ENCODE data around the gene PRUNE2. TPM values are rescaled to one million over a fixed set of nuclear protein-coding genes. Genes with fewer than 3 reads are reported as not detected.

Gene PRUNE2
- total and polyA plus RNA-seq, 7 experiments from 2014 or later, result 0.78 to 1.6 TPM; not detected in 5

DNA sequence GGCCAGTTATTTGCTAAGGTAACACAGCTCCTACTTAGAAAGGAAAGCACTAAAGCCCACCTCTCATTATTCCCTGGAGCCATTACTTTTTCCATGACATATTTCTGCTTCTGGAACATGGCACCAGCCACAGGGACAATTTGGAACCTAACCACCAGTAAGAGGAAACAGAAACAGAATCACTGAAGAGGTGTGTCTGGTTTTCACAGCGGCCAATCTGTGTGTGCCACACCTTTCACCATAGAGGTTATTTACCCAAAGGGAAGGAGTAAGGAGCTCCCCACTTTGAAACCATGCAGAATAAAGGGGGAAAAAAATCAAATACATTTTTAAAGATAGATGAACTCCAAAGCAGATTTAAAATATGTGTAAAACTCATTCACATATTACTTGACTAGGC, 21.1 kb downstream of the PRUNE2 start:
- intact Hi-C loops (cut with micrococcal nuclease), result no loop called here
- ATAC-seq (no peak), DNase-seq (no peak)
- Histone ChIP-seq H3K4me1 (ENCODE audit: control insufficient read depth in 2 of 2, insufficient read depth in 2 of 2, low read length in 2 of 2) (no peaks in the 10 kb centered on the region), H3K27ac (ENCODE audit: low read depth, low read length) (no peak overlapping the region), H3K36me3 (ENCODE audit: control insufficient read depth in 2 of 3, insufficient read depth in 3 of 3, low read length in 3 of 3) (no peaks in the 10 kb centered on the region), H3K27me3 (ENCODE audit: control insufficient read depth in 2 of 2, insufficient read depth in 2 of 2, low read length in 2 of 2) (no peaks in the 10 kb centered on the region), H3K9me3 (ENCODE audit: control insufficient read depth in 2 of 3, low read length in 3 of 3) (no peaks in the 10 kb centered on the region), H3K4me3 (ENCODE audit: low read length) (no peak overlapping the region)
- ChIA-PET POLR2A (no interaction called here), CTCF (no interaction called here)
- Mint-ChIP-seq H3K27me3 (peaks cover 0 to 9% (median 4%) of the 10 kb centered on the region in 5 donors), H3K36me3 (no peaks in the 10 kb centered on the region), H3K4me1 (no peaks in the 10 kb centered on the region), H3K4me3 (no peak overlapping the region), H3K9me3 (no peaks in the 10 kb centered on the region), H3K27ac (no peak overlapping the region)

DNA sequence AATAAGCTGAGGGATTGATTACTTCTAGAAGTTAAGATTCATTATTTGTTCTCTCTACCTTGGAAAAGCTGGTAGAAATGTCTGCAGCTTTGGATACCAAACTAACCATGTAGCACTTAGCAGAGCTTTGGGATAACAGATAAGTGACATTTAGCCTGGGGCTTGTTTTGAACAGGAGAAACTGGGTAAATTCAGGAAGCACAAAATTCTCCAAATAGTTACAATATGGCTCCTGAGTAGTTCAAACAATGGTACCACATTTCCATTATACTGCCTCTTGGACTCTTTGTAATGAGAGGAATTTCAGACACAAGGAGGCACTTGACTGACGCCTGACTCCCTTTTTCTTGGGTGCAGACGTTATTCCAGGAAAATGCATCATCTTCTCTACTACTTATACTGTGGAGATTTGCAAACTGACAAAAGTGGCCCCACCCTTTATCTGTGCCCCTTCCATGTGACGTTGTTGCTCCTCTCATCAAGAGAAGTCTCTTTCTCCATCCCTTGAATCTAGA, 22.5 kb downstream of the PRUNE2 start:
- no peaks in the 10 kb centered on the region for H3K9me3 ChIP-seq (ENCODE audit: control insufficient read depth in 2 of 3, low read length in 3 of 3)
- no peak overlapping the region for H3K4me3 ChIP-seq (ENCODE audit: low read length)
- H3K4me1 ChIP-seq (ENCODE audit: control insufficient read depth in 2 of 2, insufficient read depth in 2 of 2, low read length in 2 of 2), result no peaks in the 10 kb centered on the region
- Mint-ChIP-seq H3K27me3 (peaks cover 0 to 9% (median 4%) of the 10 kb centered on the region in 5 donors), H3K9me3 (peaks cover 0 to 1% (median 0%) of the 10 kb centered on the region in 11 donors), H3K36me3 (no peaks in the 10 kb centered on the region), H3K4me3 (no peak overlapping the region), H3K4me1 (no peaks in the 10 kb centered on the region), H3K27ac (no peak overlapping the region)
- H3K36me3 ChIP-seq (ENCODE audit: control insufficient read depth in 2 of 3, insufficient read depth in 3 of 3, low read length in 3 of 3), result no peaks in the 10 kb centered on the region
- H3K27me3 ChIP-seq (ENCODE audit: control insufficient read depth in 2 of 2, insufficient read depth in 2 of 2, low read length in 2 of 2), result no peaks in the 10 kb centered on the region
- DNase-seq, result no peak
- no peak for ATAC-seq
- no peak overlapping the region for H3K27ac ChIP-seq (ENCODE audit: low read depth, low read length)
- ChIA-PET CTCF (no interaction called here), POLR2A (no interaction called here)
- intact Hi-C loops (cut with micrococcal nuclease), result no loop called here

DNA sequence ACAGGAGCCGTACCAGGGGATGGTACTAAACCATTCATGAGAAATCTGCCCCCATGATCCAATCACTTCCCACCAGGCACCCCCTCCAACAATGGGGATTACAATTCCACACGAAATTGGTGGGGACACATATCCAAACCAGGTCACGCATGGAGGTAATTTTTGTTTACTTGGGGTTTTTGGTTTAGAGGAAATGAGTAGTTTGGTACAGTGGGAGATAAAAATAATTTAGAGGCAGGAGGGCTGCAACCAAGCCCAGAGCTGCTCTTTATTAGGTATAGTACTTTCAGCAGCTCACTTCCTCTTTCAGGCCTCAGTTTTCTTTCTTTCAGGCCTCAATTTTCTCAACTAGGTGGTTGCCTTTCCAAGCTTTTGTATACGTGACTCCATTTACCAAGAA, 23.2 kb downstream of the PRUNE2 start:
- ChIA-PET POLR2A (no interaction called here), CTCF (no interaction called here)
- Mint-ChIP-seq H3K9me3 (peaks cover 0 to 1% (median 0%) of the 10 kb centered on the region in 11 donors), H3K27me3 (peaks cover 0 to 9% (median 4%) of the 10 kb centered on the region in 5 donors), H3K27ac (no peak overlapping the region), H3K4me1 (no peaks in the 10 kb centered on the region), H3K4me3 (no peak overlapping the region), H3K36me3 (no peaks in the 10 kb centered on the region)
- intact Hi-C loops (cut with micrococcal nuclease), result no loop called here
- H3K36me3 ChIP-seq (ENCODE audit: control insufficient read depth in 2 of 3, insufficient read depth in 3 of 3, low read length in 3 of 3), result no peaks in the 10 kb centered on the region
- DNase-seq, result no peak
- H3K9me3 ChIP-seq (ENCODE audit: control insufficient read depth in 2 of 3, low read length in 3 of 3), result no peaks in the 10 kb centered on the region
- H3K27ac ChIP-seq (ENCODE audit: low read depth, low read length), result no peak overlapping the region
- no peak for ATAC-seq
- no peaks in the 10 kb centered on the region for H3K27me3 ChIP-seq (ENCODE audit: control insufficient read depth in 2 of 2, insufficient read depth in 2 of 2, low read length in 2 of 2)
- H3K4me3 ChIP-seq (ENCODE audit: low read length), result no peak overlapping the region
- H3K4me1 ChIP-seq (ENCODE audit: control insufficient read depth in 2 of 2, insufficient read depth in 2 of 2, low read length in 2 of 2), result no peaks in the 10 kb centered on the region

DNA sequence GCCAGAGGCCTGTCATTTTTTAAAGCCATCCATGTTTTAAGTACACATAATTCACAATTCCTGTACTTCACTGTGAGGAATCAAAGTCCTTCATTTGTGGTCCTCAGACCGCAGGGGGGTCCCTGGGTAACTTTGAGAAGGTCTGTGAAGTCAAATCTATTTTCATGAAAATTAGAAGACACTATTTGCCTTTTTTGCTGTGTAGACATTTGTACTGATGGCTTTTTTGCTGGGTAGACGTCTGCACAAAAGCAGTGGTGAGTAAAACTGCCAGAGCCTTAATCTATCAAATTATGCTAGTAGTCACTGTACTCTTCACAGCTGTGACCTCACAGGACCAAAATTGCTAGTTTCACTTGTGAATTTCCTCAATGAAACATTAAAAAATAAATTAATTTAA, 25.7 kb downstream of the PRUNE2 start:
- Mint-ChIP-seq H3K27ac (no peak overlapping the region), H3K4me3 (no peak overlapping the region), H3K4me1 (no peaks in the 10 kb centered on the region), H3K36me3 (no peaks in the 10 kb centered on the region), H3K27me3 (peaks cover 0 to 19% (median 3%) of the 10 kb centered on the region in 5 donors), H3K9me3 (peaks cover 0 to 1% (median 0%) of the 10 kb centered on the region in 11 donors)
- Histone ChIP-seq H3K4me1 (ENCODE audit: control insufficient read depth in 2 of 2, insufficient read depth in 2 of 2, low read length in 2 of 2) (no peaks in the 10 kb centered on the region), H3K4me3 (ENCODE audit: low read length) (no peak overlapping the region), H3K27ac (ENCODE audit: low read depth, low read length) (no peak overlapping the region), H3K9me3 (ENCODE audit: control insufficient read depth in 2 of 3, low read length in 3 of 3) (no peaks in the 10 kb centered on the region), H3K36me3 (ENCODE audit: control insufficient read depth in 2 of 3, insufficient read depth in 3 of 3, low read length in 3 of 3) (no peaks in the 10 kb centered on the region), H3K27me3 (ENCODE audit: control insufficient read depth in 2 of 2, insufficient read depth in 2 of 2, low read length in 2 of 2) (no peaks in the 10 kb centered on the region)
- DNase-seq (no peak), ATAC-seq (no peak)
- ChIA-PET POLR2A (no interaction called here), CTCF (no interaction called here)
- intact Hi-C loops (cut with micrococcal nuclease), result no loop called here

DNA sequence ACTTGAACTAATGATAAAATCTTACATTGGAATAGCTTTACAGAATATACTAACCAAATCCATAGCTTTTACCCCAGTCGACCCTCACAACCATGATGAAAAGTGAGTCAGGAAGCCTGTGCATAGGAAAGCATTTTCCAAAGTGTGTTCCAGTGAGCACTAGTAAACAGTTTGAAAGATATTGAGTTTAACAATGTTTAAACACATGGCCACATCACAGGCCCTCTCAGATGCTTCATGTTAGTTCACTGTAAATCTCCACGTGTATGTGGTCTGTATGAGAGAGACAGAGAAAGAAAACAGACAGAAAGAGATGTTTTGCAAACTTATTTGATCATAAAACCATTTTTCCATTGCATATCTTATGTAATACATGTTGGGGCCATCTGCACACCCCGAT, 27.0 kb downstream of the PRUNE2 start:
- H3K9me3 Mint-ChIP-seq, result peaks cover 0 to 3% (median 0%) of the 10 kb centered on the region in 11 donors
- no peak overlapping the region for H3K4me3 Mint-ChIP-seq
- H3K4me1 ChIP-seq (ENCODE audit: control insufficient read depth in 2 of 2, insufficient read depth in 2 of 2, low read length in 2 of 2), result no peaks in the 10 kb centered on the region
- peaks cover 0 to 17% (median 3%) of the 10 kb centered on the region in 5 donors for H3K27me3 Mint-ChIP-seq
- ChIA-PET CTCF (no interaction called here), POLR2A (no interaction called here)
- H3K4me3 ChIP-seq (ENCODE audit: low read length), result no peak overlapping the region
- no peak overlapping the region for H3K27ac Mint-ChIP-seq
- no peaks in the 10 kb centered on the region for H3K36me3 ChIP-seq (ENCODE audit: control insufficient read depth in 2 of 3, insufficient read depth in 3 of 3, low read length in 3 of 3)
- intact Hi-C loops (cut with micrococcal nuclease), result no loop called here
- H3K9me3 ChIP-seq (ENCODE audit: control insufficient read depth in 2 of 3, low read length in 3 of 3), result no peaks in the 10 kb centered on the region
- no peaks in the 10 kb centered on the region for H3K27me3 ChIP-seq (ENCODE audit: control insufficient read depth in 2 of 2, insufficient read depth in 2 of 2, low read length in 2 of 2)
- no peak overlapping the region for H3K27ac ChIP-seq (ENCODE audit: low read depth, low read length)
- no peak for DNase-seq
- no peak for ATAC-seq
- no peaks in the 10 kb centered on the region for H3K36me3 Mint-ChIP-seq
- no peaks in the 10 kb centered on the region for H3K4me1 Mint-ChIP-seq

- intact Hi-C loops (cut with micrococcal nuclease), result no loop called here
- Histone ChIP-seq H3K4me3 (ENCODE audit: low read length) (no peak overlapping the region), H3K9me3 (ENCODE audit: control insufficient read depth in 2 of 3, low read length in 3 of 3) (no peaks in the 10 kb centered on the region), H3K27me3 (ENCODE audit: control insufficient read depth in 2 of 2, insufficient read depth in 2 of 2, low read length in 2 of 2) (no peaks in the 10 kb centered on the region), H3K27ac (ENCODE audit: low read depth, low read length) (no peak overlapping the region), H3K36me3 (ENCODE audit: control insufficient read depth in 2 of 3, insufficient read depth in 3 of 3, low read length in 3 of 3) (no peaks in the 10 kb centered on the region), H3K4me1 (ENCODE audit: control insufficient read depth in 2 of 2, insufficient read depth in 2 of 2, low read length in 2 of 2) (no peaks in the 10 kb centered on the region)
- no peaks in the 10 kb centered on the region for H3K36me3 Mint-ChIP-seq
- peaks cover 0 to 3% (median 0%) of the 10 kb centered on the region in 11 donors for H3K9me3 Mint-ChIP-seq
- DNase-seq, result no peak
- CTCF ChIA-PET, result no interaction called here
- H3K4me3 Mint-ChIP-seq, result no peak overlapping the region
- peaks cover under 1 to 18% (median 4%) of the 10 kb centered on the region in 5 donors for H3K27me3 Mint-ChIP-seq
- POLR2A ChIA-PET, result no interaction called here
- ATAC-seq, result no peak
- H3K4me1 Mint-ChIP-seq, result no peaks in the 10 kb centered on the region
- H3K27ac Mint-ChIP-seq, result no peak overlapping the region
These were observed 28.0 kb downstream of the PRUNE2 start for GRCh38 chr9:76877961-76878360.

DNA sequence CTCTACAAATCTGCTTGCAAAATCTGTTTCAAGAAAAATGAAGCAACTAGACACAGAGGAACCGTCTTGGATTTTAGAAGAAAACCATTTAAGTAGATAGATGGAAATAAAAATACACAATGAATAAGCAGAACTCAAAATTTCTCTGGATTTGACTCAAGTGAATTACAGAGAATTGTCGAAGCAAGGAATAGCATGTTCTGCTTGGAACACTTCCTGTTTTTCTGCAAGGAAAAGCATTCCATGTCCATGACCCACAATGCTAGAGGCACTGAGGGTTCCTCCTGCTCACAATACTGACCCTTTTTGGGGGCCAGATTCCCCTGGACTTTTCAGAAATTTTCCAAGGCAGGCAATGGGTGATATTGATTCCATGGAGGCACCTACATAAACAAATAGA, 29.8 kb downstream of the PRUNE2 start:
- POLR2A ChIA-PET, result no interaction called here
- no peak for DNase-seq
- peaks cover 0 to 3% (median 0%) of the 10 kb centered on the region in 11 donors for H3K9me3 Mint-ChIP-seq
- no peak overlapping the region for H3K4me3 ChIP-seq (ENCODE audit: low read length)
- H3K27me3 ChIP-seq (ENCODE audit: control insufficient read depth in 2 of 2, insufficient read depth in 2 of 2, low read length in 2 of 2), result no peaks in the 10 kb centered on the region
- H3K27me3 Mint-ChIP-seq, result peaks cover 4 to 23% (median 6%) of the 10 kb centered on the region in 5 donors
- no peaks in the 10 kb centered on the region for H3K4me1 ChIP-seq (ENCODE audit: control insufficient read depth in 2 of 2, insufficient read depth in 2 of 2, low read length in 2 of 2)
- H3K4me1 Mint-ChIP-seq, result no peaks in the 10 kb centered on the region
- intact Hi-C loops (cut with micrococcal nuclease), result no loop called here
- CTCF ChIA-PET, result no interaction called here
- no peaks in the 10 kb centered on the region for H3K36me3 Mint-ChIP-seq
- H3K36me3 ChIP-seq (ENCODE audit: control insufficient read depth in 2 of 3, insufficient read depth in 3 of 3, low read length in 3 of 3), result no peaks in the 10 kb centered on the region
- H3K4me3 Mint-ChIP-seq, result no peak overlapping the region
- no peak for ATAC-seq
- H3K27ac ChIP-seq (ENCODE audit: low read depth, low read length), result no peak overlapping the region
- H3K9me3 ChIP-seq (ENCODE audit: control insufficient read depth in 2 of 3, low read length in 3 of 3), result no peaks in the 10 kb centered on the region
- no peak overlapping the region for H3K27ac Mint-ChIP-seq

All from naive thymus-derived CD4-positive, alpha-beta T cell (primary cell).